HG03521 (cell line): ENCODE measurements around the gene TEX19.

Experiments used
- ATAC-seq: cut with Tn5 transposase; IDR thresholded peaks from one replicate; pipeline ENCODE4 v1.9.1; 2021; ENCODE audit warnings: mild to moderate bottlenecking, moderate library complexity; ENCODE audit not compliant: unreplicated experiment

The TEX19 gene

DNA sequence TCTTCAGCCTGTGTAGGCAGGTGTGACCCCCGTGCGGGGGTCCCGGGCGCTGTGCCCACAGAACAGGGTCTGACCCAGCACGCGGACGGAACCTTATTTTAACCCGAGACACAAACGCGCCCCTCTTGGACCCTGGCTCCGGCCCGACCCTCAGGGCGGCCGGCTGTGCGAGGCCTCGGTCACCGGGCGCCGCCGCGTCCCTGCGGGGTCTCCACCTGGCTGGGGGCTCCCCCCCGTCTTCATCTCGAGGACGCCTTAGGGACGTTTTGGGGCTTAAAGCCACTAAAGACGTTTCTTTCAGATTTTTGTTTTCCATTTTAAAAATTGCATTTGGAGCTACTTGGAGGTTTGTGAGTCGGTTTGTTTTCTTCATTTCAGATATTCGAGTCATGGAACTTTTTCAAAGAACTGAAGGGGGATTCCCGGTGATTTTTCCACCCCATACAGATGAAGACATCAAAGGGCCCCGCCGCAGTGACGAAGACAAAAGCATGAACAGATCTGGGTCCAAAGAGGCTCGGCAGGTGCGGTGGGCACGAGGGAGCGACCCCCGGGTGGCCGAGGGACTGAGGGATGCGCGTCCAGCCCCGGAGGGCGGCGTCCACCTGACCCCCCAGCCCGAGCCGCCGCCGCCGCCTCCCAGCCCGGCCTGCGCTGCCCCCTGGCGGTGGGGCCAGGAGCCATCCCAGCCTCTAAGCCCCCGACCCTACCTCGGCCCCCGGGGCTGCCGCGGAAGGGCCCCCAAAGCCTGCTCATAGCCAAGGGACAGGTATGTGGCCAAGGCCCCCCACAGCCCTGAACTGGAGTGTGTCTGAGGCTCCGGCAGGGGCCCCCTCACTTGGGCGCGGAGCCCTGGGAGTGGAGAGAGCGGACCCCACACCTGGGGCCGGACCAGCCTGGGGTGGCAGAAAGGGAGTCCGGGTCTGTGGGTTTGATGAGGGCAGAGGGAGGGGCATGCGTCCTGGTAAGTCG is 37.8 kb upstream of the TEX19 start:
- ATAC-seq, result no peak

DNA sequence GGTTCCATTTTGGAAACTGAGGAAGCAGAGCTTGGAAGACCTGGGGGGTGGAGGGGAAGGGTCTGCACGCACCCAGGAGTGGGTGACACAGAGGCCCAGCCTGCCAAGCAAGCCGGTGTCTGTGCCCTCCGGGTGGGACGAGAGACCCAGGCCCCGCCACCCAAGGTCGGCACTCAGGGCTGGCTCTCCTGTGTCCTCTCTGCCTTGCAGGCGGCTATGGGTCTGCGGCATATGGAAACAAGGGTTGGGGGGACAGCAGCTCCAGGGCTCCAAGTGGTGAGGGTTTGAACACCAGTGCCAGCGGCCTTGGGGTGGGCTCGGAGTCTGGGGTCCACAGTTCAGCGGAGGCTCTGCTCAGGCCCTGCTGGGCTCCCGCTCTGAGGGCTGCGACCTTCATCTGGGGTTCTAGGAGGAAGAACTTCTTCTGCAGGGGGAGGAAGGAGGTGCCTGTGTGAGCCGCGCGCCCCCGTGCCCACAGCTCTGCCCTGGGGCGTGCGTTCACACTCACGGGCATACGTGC is 37.0 kb upstream of the TEX19 start:
- no peak for ATAC-seq

DNA sequence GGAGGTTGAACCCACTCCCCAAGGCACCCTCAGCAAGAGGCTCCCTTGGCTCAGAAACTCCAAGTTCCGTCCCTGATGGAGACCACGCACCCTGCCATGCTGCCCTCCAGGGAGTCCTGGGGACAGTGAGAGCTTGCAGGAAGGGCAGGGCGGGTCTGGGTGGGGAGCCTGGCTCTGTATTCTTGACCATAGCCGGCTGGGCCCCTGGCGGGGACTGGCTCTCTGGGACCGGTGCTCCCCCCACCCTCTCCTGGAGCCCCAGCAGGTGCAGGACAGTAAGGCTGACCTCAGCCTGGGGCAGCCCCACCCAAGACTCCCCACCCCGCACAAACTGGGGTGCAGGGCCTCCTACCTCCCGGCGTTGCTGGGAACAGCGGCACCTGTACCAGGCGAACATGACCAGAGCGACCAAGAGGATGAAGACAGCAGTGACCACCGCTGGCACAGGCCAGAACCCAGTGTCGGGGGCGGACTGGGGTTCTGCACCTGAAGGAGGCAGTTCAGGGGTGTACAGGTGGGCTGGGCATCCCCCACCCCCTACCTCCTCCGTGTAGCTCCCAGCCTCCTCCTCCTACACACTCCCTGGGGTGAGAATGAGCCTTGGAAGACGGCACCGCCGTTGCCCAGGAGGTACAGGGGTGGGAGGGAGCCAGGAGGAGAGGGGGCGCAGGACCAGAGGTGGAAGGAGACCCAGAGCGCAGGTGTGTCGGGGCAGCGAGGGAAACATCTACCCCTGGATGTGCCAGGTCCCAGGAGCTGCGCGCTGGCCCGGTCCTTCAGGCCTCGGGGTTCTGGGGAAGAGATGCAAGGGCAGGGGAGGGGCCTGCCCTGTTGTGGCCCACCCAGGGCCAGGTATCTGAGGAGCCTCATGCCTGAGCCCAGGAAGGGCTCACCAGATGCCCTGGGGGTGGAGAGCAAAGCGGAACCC is 36.3 kb upstream of the TEX19 start:
- no peak for ATAC-seq

DNA sequence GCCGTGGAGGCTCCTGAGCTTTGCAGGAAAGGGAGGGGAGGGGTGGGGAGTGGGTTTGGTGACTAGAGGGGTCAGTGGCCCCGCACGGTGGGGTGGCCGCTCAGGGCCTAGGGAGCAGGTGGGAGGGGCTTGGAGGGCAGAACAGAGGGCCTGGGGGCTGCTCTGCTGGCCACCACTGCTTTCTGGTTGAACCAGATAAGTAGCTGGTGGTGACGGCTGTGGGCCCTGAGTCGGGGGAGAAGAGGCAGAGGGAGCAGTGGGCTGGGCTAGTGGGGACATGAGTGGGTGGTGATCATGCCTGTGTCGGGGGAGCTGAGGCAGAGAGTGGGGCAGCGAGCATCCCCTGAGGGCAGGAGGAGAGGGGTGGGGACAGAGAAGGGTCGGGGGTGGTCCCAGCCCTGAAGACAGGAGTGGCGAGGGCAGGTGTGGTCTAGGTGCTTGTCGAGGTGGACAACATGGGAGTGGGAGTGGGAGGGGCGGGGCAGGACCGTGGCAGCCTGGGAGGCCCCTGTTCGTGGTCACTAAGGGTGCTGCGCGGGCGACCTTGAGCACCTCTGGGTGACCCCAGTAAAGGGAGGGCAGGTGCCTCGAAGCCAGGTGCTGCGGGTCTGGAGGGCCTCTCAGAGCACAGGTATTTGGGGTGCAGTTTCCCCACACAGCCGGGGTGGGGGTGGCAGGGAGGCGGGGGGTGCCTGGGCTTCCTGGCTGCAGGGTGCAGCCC is 35.4 kb upstream of the TEX19 start:
- no peak for ATAC-seq

DNA sequence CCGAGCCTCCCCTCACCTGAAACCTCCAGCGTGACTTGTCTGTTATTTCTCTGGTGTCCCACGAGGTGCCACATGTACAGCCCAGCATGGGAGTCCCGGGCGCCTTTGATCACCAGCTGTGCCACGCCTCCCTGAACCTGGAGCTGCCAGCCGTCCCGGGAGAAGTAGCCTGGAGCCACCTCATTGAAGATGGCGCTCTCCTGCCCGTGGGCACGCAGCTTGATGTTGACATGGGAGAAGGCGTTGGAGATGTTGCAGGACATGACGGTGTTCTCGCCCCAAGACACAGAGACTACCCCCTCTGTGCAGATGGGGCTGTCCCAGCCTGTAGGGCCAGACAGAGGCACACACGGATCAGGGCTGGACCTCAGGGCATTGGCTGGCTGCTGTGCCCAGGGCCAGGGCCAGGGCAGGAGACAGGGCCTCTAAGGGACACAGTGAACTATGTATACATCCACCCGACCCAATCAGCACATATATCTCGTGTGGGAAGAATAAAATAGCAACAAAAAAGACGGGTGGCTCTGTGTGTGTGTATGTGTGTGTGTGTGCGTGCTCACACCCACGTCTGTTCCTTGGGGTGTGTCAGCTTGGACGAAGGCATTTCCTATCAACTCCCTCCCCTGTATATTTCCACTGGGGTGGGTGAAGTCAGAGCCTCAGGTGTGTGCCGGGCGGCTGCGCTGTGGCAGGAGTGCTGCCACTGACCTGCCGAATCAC is 34.3 kb upstream of the TEX19 start:
- ATAC-seq, result no peak

DNA sequence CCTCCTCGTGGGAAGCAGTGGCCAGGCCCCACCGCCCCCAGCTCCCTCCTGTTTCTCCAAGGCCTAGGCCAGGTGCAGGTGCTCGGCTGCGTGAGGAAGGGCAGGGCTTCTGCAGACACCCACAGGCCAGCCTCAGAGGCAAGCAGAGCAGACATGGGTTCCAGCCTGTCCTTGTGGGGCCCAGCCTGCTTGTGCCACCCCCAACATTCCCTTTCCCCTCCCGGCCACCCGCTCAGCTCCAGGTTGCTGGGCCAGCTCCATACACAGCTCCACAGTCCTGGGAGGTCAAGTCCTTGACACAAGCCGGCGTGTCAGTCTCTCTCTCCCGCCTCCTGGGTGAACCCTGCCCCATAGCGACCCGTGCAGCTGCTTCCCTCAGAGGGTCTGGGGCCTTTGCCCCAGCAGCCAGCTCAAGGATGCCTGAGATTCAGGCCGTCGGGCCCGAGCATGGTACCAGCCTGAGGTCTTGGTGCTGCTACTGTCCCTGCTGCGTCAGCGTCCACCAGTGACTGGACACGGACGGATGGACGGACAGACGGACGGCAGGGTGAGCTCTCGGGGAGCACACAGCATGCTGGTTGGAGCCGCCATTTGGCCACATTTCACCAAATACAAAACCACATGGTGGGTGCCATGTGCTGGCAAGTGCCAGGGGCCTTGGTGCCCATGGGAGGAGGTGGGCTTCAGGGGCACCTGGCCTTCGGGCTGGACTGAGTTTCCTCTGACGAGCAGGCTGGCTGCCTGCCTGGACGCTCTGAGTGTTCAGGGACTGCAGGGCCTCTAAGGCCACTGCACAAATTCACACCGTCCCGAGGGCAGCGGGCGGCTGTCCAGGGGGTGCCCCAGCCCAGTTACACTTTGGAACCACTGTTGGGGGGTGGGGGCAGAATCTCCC is 33.5 kb upstream of the TEX19 start:
- no peak for ATAC-seq

DNA sequence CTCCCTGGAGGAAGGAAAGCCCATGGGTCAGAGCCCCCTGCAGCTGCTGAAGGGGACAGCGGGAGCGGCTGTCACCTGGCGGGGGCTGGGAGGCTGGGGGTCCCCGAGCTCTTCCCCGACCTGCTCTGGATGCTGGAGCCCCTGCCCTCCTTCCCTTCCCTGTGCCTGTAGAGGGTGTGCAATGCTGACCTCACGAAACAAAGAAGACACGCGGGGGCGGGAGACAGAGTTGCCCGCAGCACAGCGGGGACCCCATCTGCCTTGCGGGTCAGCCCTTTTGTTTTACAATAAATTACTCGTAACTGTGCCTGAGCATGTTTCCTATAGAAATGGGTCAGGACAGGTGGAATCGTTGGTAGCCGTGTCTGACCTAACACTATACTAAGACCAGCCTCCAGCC is 31.8 kb upstream of the TEX19 start:
- no peak for ATAC-seq

DNA sequence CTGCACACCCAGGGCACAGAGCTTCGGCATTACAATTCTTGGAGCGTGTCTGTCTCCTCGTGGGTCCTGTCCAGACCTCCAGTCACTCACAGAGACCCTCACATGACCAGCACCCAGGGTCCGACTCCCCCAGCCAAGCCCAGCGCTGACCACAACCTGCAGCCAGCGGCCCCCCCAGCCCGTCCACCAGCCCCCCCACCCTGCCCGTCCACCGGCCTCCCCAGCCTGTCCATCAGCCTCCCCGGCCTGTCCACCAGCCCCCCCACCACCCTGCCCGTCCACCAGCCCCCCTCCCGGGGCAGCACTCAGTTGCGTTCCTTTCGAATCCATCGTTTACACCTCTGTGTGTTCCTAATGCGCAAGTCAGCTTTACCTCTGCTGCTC is 31.3 kb upstream of the TEX19 start:
- ATAC-seq, result no peak

DNA sequence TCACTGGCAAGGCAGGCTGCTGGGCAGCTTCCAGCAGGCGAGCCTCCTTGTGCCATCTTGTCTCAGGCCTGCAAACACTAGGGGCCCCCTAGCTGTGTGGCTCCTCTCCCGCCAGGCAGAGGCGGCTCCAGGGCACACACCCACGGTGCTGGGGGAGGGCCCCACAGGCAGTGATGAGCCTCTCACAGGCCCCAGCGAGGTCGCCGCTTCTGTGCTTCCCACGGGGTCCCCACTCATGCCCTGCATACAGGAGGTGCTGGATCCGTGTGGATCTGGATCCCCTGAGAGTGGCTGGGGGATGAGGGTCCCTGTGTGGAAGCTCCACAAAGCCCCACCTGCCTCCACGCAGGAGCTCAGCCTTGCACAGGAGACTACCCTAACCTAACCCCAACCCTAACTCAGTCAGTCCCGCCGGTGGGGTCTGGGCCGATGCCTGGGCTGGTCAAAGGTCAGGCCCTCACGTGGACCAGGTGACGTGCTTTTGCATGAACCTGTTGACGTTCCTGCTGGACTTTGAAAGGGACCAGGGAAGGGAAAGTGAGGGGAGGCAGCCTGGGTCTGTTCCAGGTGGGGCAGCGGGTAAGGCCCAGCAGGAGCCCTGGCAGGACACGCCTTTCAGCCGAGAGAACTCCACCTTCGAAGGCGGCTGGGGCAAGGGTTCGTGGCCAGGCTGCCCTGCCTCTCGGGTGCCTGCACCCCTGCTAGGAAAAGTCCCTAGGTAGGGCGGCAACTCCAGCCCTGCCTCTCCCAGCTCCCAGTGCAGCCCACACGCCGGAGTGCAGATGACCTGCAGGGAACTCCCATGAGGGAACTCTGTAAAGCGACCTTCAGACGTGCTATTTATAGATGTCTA is 30.7 kb upstream of the TEX19 start:
- no peak for ATAC-seq

DNA sequence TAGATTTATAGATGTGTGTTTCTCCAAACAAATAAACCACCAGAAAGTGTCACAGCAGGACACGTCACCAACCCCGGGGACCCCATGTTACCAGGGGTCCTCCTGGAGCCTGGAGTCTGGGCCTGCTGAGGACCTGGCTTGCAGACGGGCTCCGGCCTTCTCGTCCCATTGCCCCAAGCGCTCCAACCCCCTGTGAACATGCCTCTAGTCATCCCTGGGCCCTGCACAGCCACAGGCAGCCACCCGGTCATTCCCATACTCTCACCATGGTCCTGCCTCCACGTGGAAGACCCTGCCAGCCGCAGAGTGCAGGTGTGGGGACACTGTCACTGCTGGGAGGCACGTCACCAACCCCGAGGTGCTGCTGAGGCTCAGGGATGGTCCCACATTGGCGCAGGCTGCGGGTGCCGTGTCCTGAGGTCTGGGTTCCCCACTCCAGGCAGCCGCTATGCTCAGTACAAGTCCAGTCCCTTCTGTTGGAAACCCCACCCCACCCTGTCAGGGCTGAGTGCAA is 30.0 kb upstream of the TEX19 start:
- ATAC-seq, result no peak

DNA sequence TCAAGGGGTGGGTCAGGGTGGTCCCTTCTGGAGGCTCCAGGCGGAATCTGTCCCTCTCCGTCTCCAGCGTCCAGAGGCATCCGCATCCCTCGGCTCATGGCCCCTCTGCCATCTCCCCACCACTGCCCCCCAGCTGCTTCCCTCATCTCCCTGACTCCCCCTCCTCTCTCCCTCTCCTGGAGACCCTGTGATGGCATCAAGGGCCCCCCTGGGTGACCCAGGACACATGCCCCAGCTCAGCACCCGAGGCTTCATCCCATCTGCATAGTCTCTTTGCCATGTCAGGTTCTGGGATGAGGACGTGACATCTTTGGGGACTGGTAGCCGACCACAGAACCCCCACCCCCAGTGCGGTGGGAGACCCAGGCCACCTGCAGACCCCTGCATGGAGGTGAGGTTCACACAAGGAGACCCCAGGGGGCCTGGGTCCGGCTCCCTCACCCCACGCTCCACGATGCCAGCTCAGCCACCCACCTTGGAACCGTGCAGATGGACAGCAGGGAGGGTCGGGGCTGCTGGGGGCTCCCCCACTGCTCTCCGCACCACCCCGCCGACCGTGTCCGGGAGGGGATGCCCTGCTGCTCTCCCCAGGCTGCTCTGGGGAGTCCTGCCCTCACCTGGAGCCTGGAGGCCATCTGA is 29.2 kb upstream of the TEX19 start:
- ATAC-seq, result no peak

DNA sequence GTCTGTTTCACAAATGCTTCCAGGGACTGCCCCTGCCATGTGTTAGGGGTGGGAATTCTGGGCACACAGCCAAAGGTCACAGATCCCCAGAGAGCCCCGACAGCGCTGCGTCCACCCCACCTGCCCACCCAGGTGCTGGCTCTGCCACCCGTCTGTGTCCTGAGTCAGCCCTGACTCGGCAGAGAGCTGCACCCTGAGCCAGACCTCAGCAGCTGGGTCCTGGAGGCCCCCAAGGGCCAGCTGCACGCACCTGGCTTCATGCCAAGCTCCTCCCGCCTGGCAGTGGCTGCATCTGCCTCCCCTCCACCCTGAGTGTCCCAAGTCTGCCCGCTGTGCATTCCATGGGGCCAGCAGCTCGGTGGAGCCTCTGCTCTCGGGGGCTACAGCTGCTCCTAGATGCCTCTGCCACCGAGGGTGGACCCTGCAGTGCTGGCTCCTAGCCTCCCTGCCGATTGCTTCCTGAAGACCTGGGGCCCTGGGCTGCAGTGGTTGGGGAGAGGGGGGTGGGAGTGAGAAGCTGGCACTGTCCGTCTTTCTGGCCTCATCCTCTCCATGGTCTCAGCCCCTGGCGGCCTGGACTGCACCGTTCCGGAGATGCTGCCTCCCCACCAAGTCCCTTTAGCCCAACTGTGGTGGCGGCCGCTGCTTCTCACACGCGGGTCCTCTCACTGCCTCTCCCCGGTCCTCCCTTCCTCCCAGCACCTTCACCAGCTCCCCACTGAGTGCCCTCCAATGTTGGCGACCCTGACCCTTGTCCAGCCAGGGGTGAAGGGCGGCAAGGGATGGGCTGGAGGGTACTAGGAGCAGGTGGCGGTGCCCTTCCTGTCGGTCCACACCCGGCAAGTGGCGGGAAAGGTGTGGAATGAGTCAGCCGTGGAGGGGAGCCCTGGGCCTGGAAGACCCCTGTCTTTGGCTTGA is 28.5 kb upstream of the TEX19 start:
- ATAC-seq, result no peak

DNA sequence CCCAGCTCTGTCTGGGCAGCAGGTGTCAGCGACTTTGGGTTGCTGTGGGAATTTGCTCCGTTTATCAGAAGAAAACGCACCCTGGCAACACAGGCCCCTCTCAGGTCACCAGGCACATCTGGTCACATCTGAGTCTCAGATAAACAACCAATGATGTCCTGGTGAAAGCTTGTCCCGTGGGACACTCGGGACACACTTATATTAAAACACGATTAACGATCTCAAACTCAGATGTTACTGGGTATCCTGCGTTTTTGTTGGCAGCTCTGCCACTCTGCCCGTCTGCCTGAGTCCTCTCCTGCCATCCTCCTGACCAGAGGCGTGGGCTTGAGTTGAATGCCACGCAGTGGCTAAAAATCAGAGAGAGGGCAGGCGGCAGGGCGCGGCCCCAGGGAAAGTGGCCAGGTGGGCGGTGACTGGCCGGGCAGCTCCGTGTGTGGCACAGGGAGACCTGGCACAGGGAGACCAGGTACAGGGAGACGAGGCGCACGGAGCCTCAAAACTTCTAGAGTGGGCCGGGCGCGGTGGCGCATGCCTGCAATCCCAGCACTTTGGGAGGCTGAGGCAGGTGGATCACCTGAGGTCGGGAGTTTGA is 27.6 kb upstream of the TEX19 start:
- ATAC-seq, result no peak

DNA sequence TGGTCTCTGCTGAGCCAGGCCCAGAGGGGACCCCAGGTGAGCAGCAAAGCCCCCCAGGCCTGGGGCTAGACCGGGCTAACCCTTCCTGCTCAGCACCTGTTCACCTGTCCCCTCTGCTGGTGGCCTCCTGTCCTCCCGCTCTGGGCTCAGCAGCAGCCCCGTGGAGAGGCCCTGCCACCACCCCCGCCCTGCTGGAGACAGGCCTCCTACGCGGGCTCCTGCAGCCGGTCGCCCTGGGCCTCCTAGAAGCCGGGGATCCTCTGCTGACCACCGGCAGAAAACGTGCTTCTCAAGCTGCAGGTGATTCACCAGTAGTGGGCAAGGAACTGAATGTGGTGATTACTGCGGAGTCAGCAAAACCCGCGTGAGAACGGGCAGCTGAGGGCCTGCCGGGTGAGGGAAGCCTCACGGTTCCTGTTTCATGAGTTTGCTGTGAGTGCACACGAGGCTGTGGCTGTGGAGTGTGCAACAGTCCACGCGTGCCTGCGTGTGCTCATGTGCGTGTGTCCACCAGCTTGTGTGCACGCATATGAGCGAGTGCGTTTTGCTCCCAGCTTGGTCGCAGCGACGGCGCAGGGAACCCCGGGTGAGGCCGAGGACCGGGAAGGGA is 26.3 kb upstream of the TEX19 start:
- ATAC-seq, result no peak

DNA sequence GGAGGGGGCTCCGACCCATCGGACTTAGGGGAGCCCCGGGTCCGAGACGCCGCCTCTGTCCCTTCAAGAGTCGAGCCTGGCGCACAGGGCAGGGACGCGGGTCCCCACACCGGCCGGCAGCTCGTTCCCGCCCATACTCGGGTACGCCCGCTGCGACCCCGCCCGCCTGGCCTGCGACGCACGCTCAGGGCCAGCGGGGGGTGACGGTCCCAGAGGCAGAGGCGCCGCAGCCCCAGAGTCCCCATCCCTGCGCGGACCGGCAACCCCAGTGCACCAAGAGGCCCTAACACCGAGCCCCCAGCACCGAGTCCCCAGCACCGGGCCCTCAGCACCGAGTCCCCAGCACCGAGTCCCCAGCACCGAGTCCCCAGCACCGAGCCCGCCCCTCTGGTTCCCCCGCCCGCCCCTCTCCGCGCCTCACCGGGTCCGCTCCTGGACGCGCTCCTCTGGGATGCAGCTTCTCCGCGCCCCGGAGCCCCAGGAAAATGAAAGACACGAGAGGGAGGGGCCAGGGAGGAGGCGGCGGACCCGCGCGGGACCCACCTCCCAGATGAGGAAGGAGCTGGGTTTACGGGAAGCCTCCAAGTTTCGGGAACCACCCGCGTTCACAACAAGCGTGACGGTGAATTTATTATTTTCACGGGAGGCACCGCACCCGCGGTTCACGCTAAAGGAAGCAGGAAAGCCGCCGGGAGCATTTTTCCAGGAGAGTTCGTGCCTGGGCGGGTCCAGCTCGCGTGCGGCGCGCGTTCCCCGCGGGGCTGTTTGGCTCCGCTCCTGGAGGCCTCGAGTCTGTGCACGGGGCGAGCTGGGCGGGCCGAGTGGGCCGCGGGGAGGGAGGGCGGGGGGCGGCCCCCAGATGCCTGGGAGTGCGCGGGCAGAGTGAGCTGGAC is 25.5 kb upstream of the TEX19 start, which contains the start of gene SECTM1:
Gene SECTM1, minus strand, starts transcription at position 488 of the 893 bp plus-strand sequence. CDS start 6,526 bp downstream, outside the sequence.
- no peak for ATAC-seq
